HL-60 (cell line): ENCODE data around the gene GRM4.

Experiments used
- DNase-seq, 2 experiments: peaks; one replicate each; pipeline ENCODE4 v3.0.0-alpha.2; 2010 to 2020; ENCODE audit warnings: low read depth in 1 of 2, low spot score in 1 of 2
- H3K27ac ChIP-seq: fragments of 250-450 bp; sonication (Bioruptor Pico); replicated peaks from 2 replicates; pipeline ENCODE4 v1.5.1; 2020; ENCODE audit warnings: mild to moderate bottlenecking, moderate library complexity
- H3K27me3 ChIP-seq: fragments of 250-450 bp; sonication (Bioruptor Pico); 2 replicates; pipeline ENCODE4 v1.5.1; 2021; ENCODE audit warnings: mild to moderate bottlenecking, moderate library complexity; ENCODE audit not compliant: insufficient read depth, poor library complexity, severe bottlenecking
- H3K4me3 ChIP-seq: replicated peaks from 2 replicates; pipeline ENCODE4 v1.5.1; 2011; ENCODE audit warnings: mild to moderate bottlenecking, control low read depth, low read length; ENCODE audit not compliant: insufficient read depth
- CTCF ChIP-seq: IDR thresholded peaks from one replicate; pipeline ENCODE4 v1.5.1; 2011; ENCODE audit warnings: low read length, control low read depth, inconsistent platforms; ENCODE audit not compliant: insufficient read depth
- GABPA ChIP-seq: IDR thresholded peaks from 2 replicates; pipeline ENCODE4 v1.6.1; 2012; ENCODE audit warnings: low read depth
- POLR2AphosphoS5 ChIP-seq: IDR thresholded peaks from 2 replicates; pipeline ENCODE4 v1.6.1; 2012; ENCODE audit warnings: low read depth
- REST ChIP-seq: IDR thresholded peaks from 2 replicates; pipeline ENCODE4 v1.6.1; 2012; ENCODE audit warnings: low read depth; ENCODE audit not compliant: insufficient replicate concordance
- SPI1 ChIP-seq: IDR thresholded peaks from 2 replicates; pipeline ENCODE4 v1.6.1; 2012; ENCODE audit warnings: low read depth, mild to moderate bottlenecking, borderline replicate concordance

Gene GRM4

GRCh38 chr6:34027445-34027936 lies 118.4 kb downstream of the GRM4 start:
- Histone ChIP-seq H3K27ac (no peak overlapping the region), H3K4me3 (no peak overlapping the region), H3K27me3 (no peaks in the 10 kb centered on the region)
- peak in 1 of 2 experiments; percentile 27 for DNase-seq
- TF ChIP-seq SPI1 (no peak), CTCF (peak; percentile 32)

DNA sequence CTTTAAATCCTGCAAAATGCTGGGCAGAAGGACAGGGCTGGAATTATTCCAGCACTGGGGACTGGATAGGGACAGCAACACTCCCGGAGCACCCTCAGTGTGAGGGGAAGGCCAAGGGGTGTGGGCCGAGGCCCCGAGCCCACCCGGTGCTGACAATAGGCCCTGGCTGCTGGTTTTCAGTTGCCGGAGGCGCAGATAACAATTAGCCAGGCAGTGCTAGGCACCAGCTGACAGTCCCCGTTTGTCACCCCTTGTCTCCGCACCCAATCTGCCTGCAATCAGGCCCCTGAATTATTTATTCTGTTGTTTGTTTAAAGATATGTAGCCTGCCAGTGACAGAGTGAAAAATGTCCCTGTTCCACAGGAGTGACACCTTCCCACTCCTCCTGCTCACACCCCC lies 120.0 kb downstream of the GRM4 start:
- H3K4me3 ChIP-seq: no peak overlapping the region

DNA sequence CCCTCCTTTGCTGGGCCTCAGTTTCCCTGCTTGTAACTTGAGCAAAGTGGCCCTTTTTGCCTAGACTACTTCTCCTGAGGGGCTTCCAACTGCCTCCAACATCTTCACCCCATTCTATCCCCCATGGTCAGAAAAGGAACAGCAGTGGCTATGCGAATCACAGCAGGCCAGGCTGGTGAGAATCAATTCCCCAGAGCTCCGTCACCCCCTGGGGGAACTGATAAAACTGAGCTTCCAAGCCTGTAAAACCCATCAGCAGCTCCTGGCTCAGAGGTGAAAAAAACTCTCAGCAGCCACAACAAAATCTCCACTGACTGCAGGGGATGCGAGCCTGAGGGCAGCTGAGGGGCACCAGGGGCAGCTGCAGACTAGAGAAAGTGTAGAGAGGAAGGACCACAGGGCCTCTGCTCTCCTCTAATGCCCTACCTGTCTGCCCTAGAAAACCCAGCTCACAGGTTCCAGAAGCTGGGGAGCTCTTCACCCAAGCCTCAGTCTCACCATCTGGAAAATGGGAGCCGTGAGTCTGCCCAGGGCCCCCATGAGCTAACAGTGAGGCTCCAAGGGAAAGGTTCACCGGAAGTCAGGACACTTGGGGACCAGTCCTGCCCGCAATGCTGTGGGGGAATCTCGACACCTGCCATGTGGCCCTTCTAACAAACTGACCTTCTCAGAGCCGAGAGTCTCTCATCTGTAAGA lies 120.6 kb downstream of the GRM4 start:
- DNase-seq: no peak
- Histone ChIP-seq H3K27ac (no peak overlapping the region), H3K27me3 (no peaks in the 10 kb centered on the region), H3K4me3 (no peak overlapping the region)
- TF ChIP-seq REST (no peak), SPI1 (no peak), POLR2AphosphoS5 (no peak), GABPA (no peak), CTCF (no peak)

More for the DNA sequence above, 120.0 kb downstream of the GRM4 start:
- Histone ChIP-seq H3K27me3 (no peaks in the 10 kb centered on the region), H3K27ac (no peak overlapping the region)
- DNase-seq: no peak
- TF ChIP-seq CTCF (no peak), SPI1 (no peak), REST (no peak), GABPA (no peak), POLR2AphosphoS5 (no peak)

DNA sequence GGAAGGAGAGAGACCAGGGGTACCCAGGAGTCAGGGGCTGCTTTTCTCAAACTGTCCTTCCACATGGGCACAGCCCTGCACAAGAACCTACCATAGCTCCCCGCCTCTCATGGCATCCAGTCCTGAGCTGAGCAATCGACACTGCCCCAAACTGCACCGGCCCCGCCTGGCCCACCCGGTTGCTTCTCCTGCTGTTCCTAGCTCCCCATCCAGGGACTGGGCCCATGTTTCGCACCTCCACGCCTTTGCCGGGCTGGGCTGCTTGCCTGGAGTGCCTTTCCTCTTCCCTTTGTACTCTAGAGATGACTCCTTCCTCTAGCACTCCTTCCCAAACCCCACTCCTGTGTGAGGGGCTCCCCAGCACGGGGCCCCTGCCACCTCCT lies 123.0 kb downstream of the GRM4 start:
- no peaks in the 10 kb centered on the region for H3K27me3 ChIP-seq
- TF ChIP-seq POLR2AphosphoS5 (no peak), SPI1 (no peak), GABPA (no peak), REST (no peak), CTCF (no peak)
- H3K27ac ChIP-seq: no peak overlapping the region
- no peak overlapping the region for H3K4me3 ChIP-seq
- no peak for DNase-seq
